Measurements from ENCODE around the gene AFDN. TPM values are rescaled to one million over a fixed set of nuclear protein-coding genes. Genes with fewer than 3 reads are reported as not detected.
A peak's percentile ranks its signal among the peaks of the same experiment; 100 is the strongest.

Gene AFDN
- total and polyA plus RNA-seq, 2 of the 8 experiments (the other 6 are each of a cell fraction or from before 2014, with no cell fraction given), result 53.4 to 192 TPM

GRCh38 chr6:167846997-167847606 lies 20.4 kb downstream of the AFDN start:
- no peak for TF ChIP-seq RFX5 (IDR thresholded peaks at IDR 0.05; ENCODE audit: borderline replicate concordance, low read depth, low read length)
- no peak for TF ChIP-seq RXRA (IDR thresholded peaks at IDR 0.05; ENCODE audit: insufficient read depth, low read depth, low read length)
- TF ChIP-seq EZH2 (IDR thresholded peaks at IDR 0.05; ENCODE audit: low read depth, low read length, severe bottlenecking), result no peak
- TF ChIP-seq RNF2 (IDR thresholded peaks at IDR 0.05; ENCODE audit: borderline replicate concordance, low read depth, low read length, missing control alignments, poor library complexity, severe bottlenecking), result no peak
- H3K4ac ChIP-seq (replicated peaks; ENCODE audit: insufficient read length, low read depth, low read length), result no peak overlapping the region
- no peaks in the 10 kb centered on the region for H3K9me3 ChIP-seq (ENCODE audit: insufficient read depth in 2 of 2, low read depth in 1 of 2, low read length in 1 of 2)
- no peak overlapping the region for H3K9ac ChIP-seq (replicated peaks in 1 of 4; ENCODE audit: extremely low read depth in 1 of 4, low read depth in 3 of 4, low read length in 3 of 4)
- H2BK120ac ChIP-seq (replicated peaks; ENCODE audit: low read depth, low read length), result no peak overlapping the region
- ChIA-PET POLR2A (ENCODE audit: partially characterized antibody) (interaction anchor here (1.5 to 1.9 kb wide), 2 partner anchors 22 to 45 kb away, joined by 4 to 5 read pairs; no protein-coding TSS in a partner anchor), CTCF (ENCODE audit: partially characterized antibody) (interaction anchor here (1.8 to 1.9 kb wide), 2 partner anchors 19 to 51 kb away, joined by 5 to 6 read pairs; no protein-coding TSS in a partner anchor)
- H3K23me2 ChIP-seq (ENCODE audit: low read depth, low read length), result no peaks in the 10 kb centered on the region
- H2BK15ac ChIP-seq (ENCODE audit: low read length), result no peak overlapping the region
- peak; percentile 52 for FAIRE-seq
- no peak for DNase-seq (ENCODE audit: low read depth in 1 of 2, low spot score in 2 of 2)
- H3K36me3 ChIP-seq (ENCODE audit: control insufficient read depth in 2 of 4, insufficient read depth in 4 of 4, low read length in 3 of 4), result no peaks in the 10 kb centered on the region
- 0 out of 2 replicates have a peak, but pooled peaks cover 3% of the 10 kb centered on the region for H3K79me1 ChIP-seq (ENCODE audit: low read depth, low read length)
- no peak overlapping the region for H4K91ac ChIP-seq (replicated peaks; ENCODE audit: insufficient read length, low read length)
- peak overlapping the region; percentile 62; the same call in 1 of the 2 replicates for H2BK12ac ChIP-seq (ENCODE audit: low read depth, low read length)
- no peak overlapping the region for H3K4me3 ChIP-seq (ENCODE audit: extremely low read depth in 1 of 4, insufficient read depth in 2 of 4, low read depth in 3 of 4, low read length in 4 of 4)
- no peak overlapping the region for H2BK20ac ChIP-seq (ENCODE audit: low read length)
- H3K27me3 ChIP-seq (replicated peaks in 1 of 4; ENCODE audit: control insufficient read depth in 3 of 4, extremely low read depth in 1 of 4, insufficient read depth in 3 of 4, low read length in 3 of 4), result no peaks in the 10 kb centered on the region
- no peak overlapping the region for H3K23ac ChIP-seq (ENCODE audit: insufficient read length)
- H2AFZ ChIP-seq (ENCODE audit: low read length), result no peak overlapping the region
- H3K14ac ChIP-seq (ENCODE audit: insufficient read length), result no peak overlapping the region
- peak overlapping the region in 1 of 2 experiments; percentile 29; a peak in 2 of 4 replicates for H3K4me2 ChIP-seq (ENCODE audit: insufficient read depth in 1 of 2, low read depth in 2 of 2, low read length in 2 of 2)
- no peak overlapping the region for H3K56ac ChIP-seq (replicated peaks; ENCODE audit: insufficient read length, low read depth, low read length)
- H4K20me1 ChIP-seq (replicated peaks in 1 of 2; ENCODE audit: control insufficient read depth in 1 of 2, insufficient read depth in 2 of 2, low read length in 2 of 2), result peaks cover 2 to 4% of the 10 kb centered on the region in 2 experiments
- H3K4me1 ChIP-seq (replicated peaks in 1 of 4; ENCODE audit: control insufficient read depth in 3 of 4, insufficient read depth in 4 of 4, low read length in 3 of 4), result peaks cover 0 to 29% (median 14%) of the 10 kb centered on the region in 4 experiments; a peak in 5 of 7 replicates
- H2BK5ac ChIP-seq (ENCODE audit: low read depth, low read length), result no peak overlapping the region
- 0 out of 2 replicates have a peak overlapping the region, but pooled peaks have one; percentile 13 for H3K27ac ChIP-seq (ENCODE audit: low read depth, low read length)
- H2AK5ac ChIP-seq (ENCODE audit: low read depth, low read length), result peak overlapping the region; percentile 28; the same call in 1 of the 2 replicates
- 91% methylated on average over 6 of the region's 6 CpGs; no CpG with 5 or more reads in 1 of the 2 experiments for WGBS, 2 experiments (ENCODE audit: extremely low coverage in 1 of 2, insufficient coverage in 1 of 2, insufficient read length in 1 of 2, insufficient replicate concordance in 2 of 2, low coverage in 1 of 2, low lambda C conversion rate in 2 of 2, missing lambda C conversion rate in 1 of 2)
- peak overlapping the region; percentile 16; the same call in 1 of the 2 replicates for H3K18ac ChIP-seq (ENCODE audit: extremely low read depth, low read length)
- H3K79me2 ChIP-seq (ENCODE audit: control insufficient read depth in 1 of 2, insufficient read depth in 2 of 2, low read length in 2 of 2), result peaks cover 17 to 100% of the 10 kb centered on the region in 2 experiments; a peak in 3 of 4 replicates
- H4K8ac ChIP-seq (ENCODE audit: extremely low read depth, insufficient read depth, low read length), result no peak overlapping the region
- no peak overlapping the region for H4K5ac ChIP-seq (ENCODE audit: insufficient read length, low read depth, low read length)

Data from H1 (cell line).